SU-DHL-6 (cell line): ENCODE results near the gene WNT7B.

Source experiments
- EZH2phosphoT487 ChIP-seq: fragments of 200-600 bp; sonication (generic), shearing (Covaris generic); conservative IDR thresholded peaks from 2 replicates; pipeline ENCODE4 v1.6.1; 2018; ENCODE audit warnings: mild to moderate bottlenecking, antibody characterized with exemption, low read length, moderate library complexity, mixed read lengths
- TF ChIP-seq, protein P1 (sequence below): fragments of 200-600 bp; sonication (generic); IDR thresholded peaks from one replicate; pipeline ENCODE4 v1.5.1; 2017; ENCODE audit warnings: antibody characterized with exemption, mild to moderate bottlenecking, low read length, moderate library complexity; ENCODE audit not compliant: insufficient read depth, poor library complexity, severe bottlenecking

DNA sequence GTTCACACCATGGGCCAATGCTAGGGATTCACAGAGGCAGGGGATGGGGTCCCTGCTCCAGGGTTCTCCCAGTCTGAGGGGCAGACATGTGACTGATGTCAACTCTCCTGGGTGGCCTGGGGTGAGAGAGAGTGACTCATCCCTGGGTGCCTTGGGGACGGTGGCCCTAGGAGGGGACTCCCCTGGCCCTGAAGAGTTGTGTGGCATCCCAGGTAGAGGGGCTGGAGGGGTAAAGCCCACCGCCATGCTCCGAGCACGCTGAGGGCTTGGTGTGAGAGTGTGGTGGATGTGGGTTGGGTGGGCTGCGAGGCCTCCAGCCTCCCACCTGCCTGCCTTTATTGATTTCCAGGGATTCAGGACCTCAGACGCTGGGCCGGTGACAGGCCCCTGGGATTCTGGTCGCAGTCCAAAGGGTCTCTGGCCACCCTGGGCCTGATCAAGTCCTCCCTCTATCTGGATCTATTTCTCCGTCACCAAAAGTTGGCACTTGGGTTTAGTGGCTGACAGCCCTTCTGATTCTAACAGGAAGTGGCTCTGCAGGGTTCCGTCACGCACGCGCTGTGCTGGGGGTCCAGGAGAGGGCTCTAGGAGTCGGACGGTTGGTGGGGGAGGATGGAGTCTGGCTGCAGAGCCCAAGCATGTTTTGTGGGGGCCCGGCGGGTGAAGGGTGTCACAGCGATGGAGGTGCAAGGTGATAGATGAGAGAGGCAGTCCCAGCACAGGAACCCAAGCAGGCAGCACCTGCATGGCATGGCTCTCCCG, 27.3 kb upstream of the WNT7B start:
- TF ChIP-seq, protein P1, sequence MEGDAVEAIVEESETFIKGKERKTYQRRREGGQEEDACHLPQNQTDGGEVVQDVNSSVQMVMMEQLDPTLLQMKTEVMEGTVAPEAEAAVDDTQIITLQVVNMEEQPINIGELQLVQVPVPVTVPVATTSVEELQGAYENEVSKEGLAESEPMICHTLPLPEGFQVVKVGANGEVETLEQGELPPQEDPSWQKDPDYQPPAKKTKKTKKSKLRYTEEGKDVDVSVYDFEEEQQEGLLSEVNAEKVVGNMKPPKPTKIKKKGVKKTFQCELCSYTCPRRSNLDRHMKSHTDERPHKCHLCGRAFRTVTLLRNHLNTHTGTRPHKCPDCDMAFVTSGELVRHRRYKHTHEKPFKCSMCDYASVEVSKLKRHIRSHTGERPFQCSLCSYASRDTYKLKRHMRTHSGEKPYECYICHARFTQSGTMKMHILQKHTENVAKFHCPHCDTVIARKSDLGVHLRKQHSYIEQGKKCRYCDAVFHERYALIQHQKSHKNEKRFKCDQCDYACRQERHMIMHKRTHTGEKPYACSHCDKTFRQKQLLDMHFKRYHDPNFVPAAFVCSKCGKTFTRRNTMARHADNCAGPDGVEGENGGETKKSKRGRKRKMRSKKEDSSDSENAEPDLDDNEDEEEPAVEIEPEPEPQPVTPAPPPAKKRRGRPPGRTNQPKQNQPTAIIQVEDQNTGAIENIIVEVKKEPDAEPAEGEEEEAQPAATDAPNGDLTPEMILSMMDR: no peak
- no peak for TF ChIP-seq EZH2phosphoT487
